Effector memory CD8-positive, alpha-beta T cell (primary cell): Measurements from ENCODE around the gene AIF1.

Experiments used
- ATAC-seq: fragments of 150-1000 bp; cut with Tn5 transposase; replicated peaks from 2 replicates; pipeline ENCODE4 v1.10.0; 2021; ENCODE audit warnings: mild to moderate bottlenecking, moderate library complexity
- DNase-seq, 3 experiments: peaks; one replicate each; pipeline ENCODE4 v3.0.0; 2021
- H3K27ac Mint-ChIP-seq, 2 donors: one replicate each; pipeline ENCODE4 v1.8.0; 2022; ENCODE audit warnings: mild to moderate bottlenecking in 2 of 2, mixed read lengths in 2 of 2, moderate library complexity in 2 of 2
- H3K27me3 Mint-ChIP-seq, 2 donors: one replicate each; pipeline ENCODE4 v1.8.0; 2022; ENCODE audit warnings: mixed read lengths in 2 of 2
- H3K36me3 Mint-ChIP-seq: one replicate; pipeline ENCODE4 v1.8.0; 2022; ENCODE audit warnings: mild to moderate bottlenecking, moderate library complexity, mixed read lengths; ENCODE audit not compliant: insufficient read depth
- H3K4me1 Mint-ChIP-seq, 2 donors: one replicate each; pipeline ENCODE4 v1.8.0; 2022; ENCODE audit warnings: low read depth in 2 of 2, mixed read lengths in 2 of 2
- H3K4me3 Mint-ChIP-seq, 2 donors: one replicate each; pipeline ENCODE4 v1.8.0; 2022; ENCODE audit warnings: mild to moderate bottlenecking in 2 of 2, mixed read lengths in 2 of 2, moderate library complexity in 2 of 2
- H3K9me3 Mint-ChIP-seq, 2 donors: one replicate each; pipeline ENCODE4 v1.8.0; 2022; ENCODE audit warnings: mixed read lengths in 2 of 2
- total RNA-seq, 9 experiments: gene quantifications; one replicate each; lab custom pipeline; 2026; lab: John Stamatoyannopoulos, UW

AIF1 gene
- 1.1 to 3.5 (median 2.0) reads per million in 9 experiments for total RNA-seq

- peaks cover 3% of the 10 kb centered on the region in 2 donors for H3K4me1 Mint-ChIP-seq
- peak within 1 kb of the TSS; percentile 1 to 53 for H3K4me3 Mint-ChIP-seq
- H3K9me3 Mint-ChIP-seq = no peaks in the 10 kb centered on the region
- peaks cover 9% of the 10 kb centered on the region for H3K36me3 Mint-ChIP-seq
- no peaks in the 10 kb centered on the region for H3K27me3 Mint-ChIP-seq
- DNase-seq (no peak), ATAC-seq (no peak)
- peak within 1 kb of the TSS; percentile 20 to 35 for H3K27ac Mint-ChIP-seq
Measured at GRCh38 chr6:31614684-31615578, at the start of gene AIF1. Gene AIF1 (plus strand): TSS chr6:31615234. CDS start chr6:31615330, 96 bp downstream.

GRCh38 chr6:31567531-31568370 lies 47.3 kb upstream of the AIF1 start:
- H3K4me3 Mint-ChIP-seq = peak overlapping the region; percentile 40 to 74

GRCh38 chr6:31568537-31568961 lies 46.5 kb upstream of the AIF1 start:
- peak; percentile 63 to 68 (median 65) for DNase-seq
- H3K4me1 Mint-ChIP-seq = peaks cover 53 to 72% of the 10 kb centered on the region in 2 donors
- H3K9me3 Mint-ChIP-seq = no peaks in the 10 kb centered on the region
- peaks cover 46% of the 10 kb centered on the region for H3K36me3 Mint-ChIP-seq
- H3K27me3 Mint-ChIP-seq = no peaks in the 10 kb centered on the region
- H3K27ac Mint-ChIP-seq = peak overlapping the region; percentile 94 to 98
- ATAC-seq = peak; percentile 71
- H3K4me3 Mint-ChIP-seq = peak overlapping the region; percentile 40 to 74

More at GRCh38 chr6:31567531-31568370, 47.3 kb upstream of the AIF1 start:
- peak overlapping the region; percentile 94 to 98 for H3K27ac Mint-ChIP-seq
- peaks cover 49% of the 10 kb centered on the region for H3K36me3 Mint-ChIP-seq
- ATAC-seq (peak; percentile 5), DNase-seq (no peak)
- H3K4me1 Mint-ChIP-seq = peaks cover 46 to 69% of the 10 kb centered on the region in 2 donors
- H3K9me3 Mint-ChIP-seq = no peaks in the 10 kb centered on the region
- H3K27me3 Mint-ChIP-seq = no peaks in the 10 kb centered on the region

- DNase-seq = no peak
- Mint-ChIP-seq H3K9me3 (no peaks in the 10 kb centered on the region), H3K27ac (peak overlapping the region; percentile 94 to 98), H3K36me3 (peaks cover 52% of the 10 kb centered on the region), H3K27me3 (no peaks in the 10 kb centered on the region), H3K4me1 (peaks cover 61 to 78% of the 10 kb centered on the region in 2 donors), H3K4me3 (peak overlapping the region in 1 of 2 donors; percentile 40)
- no peak for ATAC-seq
Measured at GRCh38 chr6:31569861-31570536, 45.0 kb upstream of the AIF1 start.

GRCh38 chr6:31572041-31572911 lies 42.8 kb upstream of the AIF1 start, which contains the start of gene LTA:
Gene LTA (plus strand): TSS chr6:31572289. CDS start chr6:31572743, 454 bp downstream.
- peak within 1 kb of the TSS; percentile 92 to 98 for H3K27ac Mint-ChIP-seq
- no peaks in the 10 kb centered on the region for H3K9me3 Mint-ChIP-seq
- ATAC-seq = peak; percentile 59
- H3K4me3 Mint-ChIP-seq = peak within 1 kb of the TSS; percentile 82 to 99
- peaks cover 68% of the 10 kb centered on the region for H3K36me3 Mint-ChIP-seq
- DNase-seq = peak; percentile 66 to 71 (median 67)
- no peaks in the 10 kb centered on the region for H3K27me3 Mint-ChIP-seq
- H3K4me1 Mint-ChIP-seq = peaks cover 73 to 94% of the 10 kb centered on the region in 2 donors

GRCh38 chr6:31573239-31574105 lies 41.6 kb upstream of the AIF1 start:
- no peak for ATAC-seq
- H3K4me1 Mint-ChIP-seq = peaks cover 68 to 89% of the 10 kb centered on the region in 2 donors
- peaks cover 66% of the 10 kb centered on the region for H3K36me3 Mint-ChIP-seq
- no peak for DNase-seq
- H3K4me3 Mint-ChIP-seq = peak overlapping the region; percentile 82 to 99
- H3K27ac Mint-ChIP-seq = peak overlapping the region; percentile 92 to 98
- no peaks in the 10 kb centered on the region for H3K27me3 Mint-ChIP-seq
- H3K9me3 Mint-ChIP-seq = no peaks in the 10 kb centered on the region

- Mint-ChIP-seq H3K36me3 (peaks cover 66% of the 10 kb centered on the region), H3K4me3 (peak overlapping the region; percentile 82 to 99), H3K27ac (peak overlapping the region; percentile 92 to 98), H3K4me1 (peaks cover 70 to 89% of the 10 kb centered on the region in 2 donors), H3K9me3 (no peaks in the 10 kb centered on the region), H3K27me3 (no peaks in the 10 kb centered on the region)
- ATAC-seq = no peak
- DNase-seq = no peak
Measured at GRCh38 chr6:31574106-31575061, 40.6 kb upstream of the AIF1 start.

- Mint-ChIP-seq H3K27ac (peak within 1 kb of the TSS; percentile 92 to 98), H3K27me3 (no peaks in the 10 kb centered on the region), H3K4me3 (peak within 1 kb of the TSS; percentile 82 to 99), H3K4me1 (peaks cover 72 to 90% of the 10 kb centered on the region in 2 donors), H3K36me3 (peaks cover 66% of the 10 kb centered on the region), H3K9me3 (no peaks in the 10 kb centered on the region)
- DNase-seq (peak; percentile 57 to 63 (median 59)), ATAC-seq (peak; percentile 12)
Measured at GRCh38 chr6:31575335-31575901, 39.6 kb upstream of the AIF1 start, which contains the start of gene TNF. Gene TNF (plus strand): TSS chr6:31575565. CDS start chr6:31575742, 177 bp downstream.

- Mint-ChIP-seq H3K27me3 (no peaks in the 10 kb centered on the region), H3K4me1 (peaks cover 75 to 91% of the 10 kb centered on the region in 2 donors), H3K9me3 (no peaks in the 10 kb centered on the region), H3K36me3 (peaks cover 73% of the 10 kb centered on the region), H3K4me3 (peak overlapping the region; percentile 82 to 99), H3K27ac (peak overlapping the region; percentile 92 to 98)
- ATAC-seq = no peak
- no peak for DNase-seq
Measured at GRCh38 chr6:31575952-31576685, 38.9 kb upstream of the AIF1 start.
